ENCODE data around the gene GTPBP6.
"Not testable (repeated sequence)": the region's sequence is repeated elsewhere in the genome, so short reads cannot be mapped to it uniquely, and the experiment has no call there.

Gene GTPBP6

DNA sequence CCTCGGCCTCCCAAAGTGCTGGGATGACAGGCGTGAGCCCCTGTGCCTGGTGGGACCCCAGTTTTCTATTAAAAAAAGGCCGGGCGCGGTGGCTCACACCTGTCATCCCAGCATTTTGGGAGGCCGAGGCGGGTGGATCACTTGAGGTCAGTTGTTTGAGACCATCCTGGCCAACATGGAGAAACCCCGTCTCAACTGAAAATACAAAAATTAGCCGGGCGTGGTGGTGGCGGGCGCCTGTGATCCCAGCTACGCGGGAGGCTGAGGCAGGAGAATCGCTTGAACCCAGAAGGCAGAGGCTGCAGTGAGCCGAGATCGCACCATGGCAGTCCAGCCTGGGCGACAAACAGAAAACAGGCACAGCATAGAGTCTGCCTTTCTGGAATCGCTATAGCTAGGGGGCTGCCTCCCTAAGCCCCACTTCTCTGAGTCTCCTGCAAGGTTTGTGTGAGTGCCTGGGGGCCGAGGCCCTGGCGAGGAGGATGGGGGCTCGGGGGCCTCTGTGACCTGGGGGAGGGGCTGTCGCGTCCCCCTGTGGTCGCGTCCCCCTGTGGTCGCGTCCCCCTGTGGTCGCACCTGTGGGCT is 11.6 kb upstream of the GTPBP6 start:
- not testable (repeated sequence) for H3K4me3 ChIP-seq (ENCODE audit: low read depth in 1 of 2, low read length in 2 of 2); H3K36me3 ChIP-seq (ENCODE audit: control insufficient read depth in 1 of 2, insufficient read depth in 2 of 2, low read length in 2 of 2); H3K4me1 ChIP-seq (ENCODE audit: control insufficient read depth in 1 of 2, insufficient read depth in 2 of 2, low read length in 2 of 2); H3K9ac ChIP-seq (ENCODE audit: low read depth in 1 of 2, low read length in 2 of 2); H3K9me3 ChIP-seq (ENCODE audit: control insufficient read depth in 1 of 2, low read length in 2 of 2); H3K27ac ChIP-seq (ENCODE audit: low read depth, low read length)
- H3K27me3 ChIP-seq (ENCODE audit: control insufficient read depth in 1 of 2, insufficient read depth in 2 of 2, low read length in 2 of 2): peaks cover 3 to 14% of the 10 kb centered on the region in 2 donors

DNA sequence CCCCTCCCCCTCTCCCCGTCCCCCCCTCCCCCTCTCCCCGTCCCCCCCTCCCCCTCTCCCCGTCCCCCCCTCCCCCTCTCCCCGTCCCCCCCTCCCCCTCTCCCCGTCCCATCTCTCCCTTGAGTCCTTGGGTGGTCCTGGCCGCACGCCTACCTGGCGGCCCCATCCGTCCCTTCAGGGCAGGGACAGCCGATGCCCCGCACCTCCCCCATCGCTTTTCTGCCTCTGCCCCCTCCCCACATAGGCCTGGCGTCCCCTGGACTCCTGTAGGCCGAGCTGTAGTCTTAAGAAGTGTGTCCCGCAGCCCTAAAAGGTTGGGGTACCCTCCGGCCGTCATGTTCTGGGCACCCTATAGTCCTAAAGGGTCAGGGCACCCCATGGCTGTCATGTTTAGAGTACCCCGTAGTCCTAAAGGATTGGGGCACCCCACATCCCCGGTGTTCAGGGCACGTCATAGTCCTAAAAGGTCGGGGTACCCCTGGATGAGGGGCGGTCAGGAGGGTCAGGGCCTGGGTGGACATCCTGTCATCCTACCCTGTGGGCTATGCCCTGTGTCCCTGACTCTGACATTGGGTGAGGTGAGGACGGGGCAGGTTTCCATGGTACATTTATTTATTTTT is 10.8 kb upstream of the GTPBP6 start:
- peaks cover 3 to 14% of the 10 kb centered on the region in 2 donors for H3K27me3 ChIP-seq (ENCODE audit: control insufficient read depth in 1 of 2, insufficient read depth in 2 of 2, low read length in 2 of 2)
- no peak overlapping the region for H3K9ac ChIP-seq (ENCODE audit: low read depth in 1 of 2, low read length in 2 of 2)
- peaks cover 0 to 3% of the 10 kb centered on the region in 2 donors for H3K36me3 ChIP-seq (ENCODE audit: control insufficient read depth in 1 of 2, insufficient read depth in 2 of 2, low read length in 2 of 2)
- H3K9me3 ChIP-seq (ENCODE audit: control insufficient read depth in 1 of 2, low read length in 2 of 2): no peaks in the 10 kb centered on the region
- H3K4me1 ChIP-seq (ENCODE audit: control insufficient read depth in 1 of 2, insufficient read depth in 2 of 2, low read length in 2 of 2): no peaks in the 10 kb centered on the region
- H3K4me3 ChIP-seq (ENCODE audit: low read depth in 1 of 2, low read length in 2 of 2): no peak overlapping the region
- no peak overlapping the region for H3K27ac ChIP-seq (ENCODE audit: low read depth, low read length)

DNA sequence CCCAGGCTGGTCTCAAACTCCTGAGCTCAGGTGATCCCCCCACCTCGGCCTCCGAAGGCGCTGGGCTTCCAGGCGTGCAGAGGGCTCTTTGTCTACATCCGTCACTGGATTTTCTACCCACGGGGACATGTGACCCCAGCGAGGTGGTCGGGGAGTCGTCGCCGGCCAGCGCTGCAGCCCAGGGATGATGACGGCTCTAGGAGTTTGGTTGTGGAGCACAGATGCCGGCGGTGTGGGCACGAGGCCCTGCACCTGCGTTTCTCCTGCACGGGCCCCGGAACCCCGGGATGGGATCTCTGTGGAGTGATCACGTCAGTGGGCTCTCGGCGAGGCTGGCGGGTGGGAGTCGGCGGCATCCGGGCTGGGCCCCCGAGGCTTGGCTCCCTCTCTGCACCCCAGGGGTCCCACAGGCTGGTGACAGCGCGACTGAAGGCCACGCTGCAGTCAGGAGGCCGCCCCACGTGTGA is 9.1 kb upstream of the GTPBP6 start:
- H3K4me1 ChIP-seq (ENCODE audit: control insufficient read depth in 1 of 2, insufficient read depth in 2 of 2, low read length in 2 of 2): peaks cover 0 to 5% of the 10 kb centered on the region in 2 donors
- H3K4me3 ChIP-seq (ENCODE audit: low read depth in 1 of 2, low read length in 2 of 2): no peak overlapping the region
- H3K9me3 ChIP-seq (ENCODE audit: control insufficient read depth in 1 of 2, low read length in 2 of 2): no peaks in the 10 kb centered on the region
- no peak overlapping the region for H3K27ac ChIP-seq (ENCODE audit: low read depth, low read length)
- H3K9ac ChIP-seq (ENCODE audit: low read depth in 1 of 2, low read length in 2 of 2): no peak overlapping the region
- no peaks in the 10 kb centered on the region for H3K36me3 ChIP-seq (ENCODE audit: control insufficient read depth in 1 of 2, insufficient read depth in 2 of 2, low read length in 2 of 2)
- peaks cover 3 to 14% of the 10 kb centered on the region in 2 donors for H3K27me3 ChIP-seq (ENCODE audit: control insufficient read depth in 1 of 2, insufficient read depth in 2 of 2, low read length in 2 of 2)

DNA sequence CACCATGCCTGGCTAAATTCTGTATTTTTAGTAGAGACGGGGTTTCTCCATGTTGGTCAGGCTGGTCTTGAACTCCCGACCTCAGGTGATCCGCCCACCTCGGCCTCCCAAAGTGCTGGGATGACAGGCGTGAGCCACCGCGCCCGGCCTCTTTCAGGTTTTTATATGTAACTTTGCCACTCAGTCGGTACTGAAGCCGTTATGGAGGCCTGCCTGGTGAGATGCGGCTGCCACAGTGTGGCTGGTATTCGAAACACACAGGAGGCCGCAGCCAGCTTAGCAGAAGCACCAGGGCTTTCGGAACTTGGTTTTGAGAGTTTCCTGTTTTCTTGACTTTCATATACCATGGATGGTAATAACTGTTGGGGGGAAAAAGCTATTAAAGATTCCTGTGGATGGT is 6.1 kb upstream of the GTPBP6 start:
- H3K36me3 ChIP-seq (ENCODE audit: control insufficient read depth in 1 of 2, insufficient read depth in 2 of 2, low read length in 2 of 2); H3K27me3 ChIP-seq (ENCODE audit: control insufficient read depth in 1 of 2, insufficient read depth in 2 of 2, low read length in 2 of 2); H3K9ac ChIP-seq (ENCODE audit: low read depth in 1 of 2, low read length in 2 of 2); H3K27ac ChIP-seq (ENCODE audit: low read depth, low read length); H3K9me3 ChIP-seq (ENCODE audit: control insufficient read depth in 1 of 2, low read length in 2 of 2); H3K4me3 ChIP-seq (ENCODE audit: low read depth in 1 of 2, low read length in 2 of 2): not testable (repeated sequence)
- H3K4me1 ChIP-seq (ENCODE audit: control insufficient read depth in 1 of 2, insufficient read depth in 2 of 2, low read length in 2 of 2): peaks cover 4 to 19% of the 10 kb centered on the region in 2 donors

DNA sequence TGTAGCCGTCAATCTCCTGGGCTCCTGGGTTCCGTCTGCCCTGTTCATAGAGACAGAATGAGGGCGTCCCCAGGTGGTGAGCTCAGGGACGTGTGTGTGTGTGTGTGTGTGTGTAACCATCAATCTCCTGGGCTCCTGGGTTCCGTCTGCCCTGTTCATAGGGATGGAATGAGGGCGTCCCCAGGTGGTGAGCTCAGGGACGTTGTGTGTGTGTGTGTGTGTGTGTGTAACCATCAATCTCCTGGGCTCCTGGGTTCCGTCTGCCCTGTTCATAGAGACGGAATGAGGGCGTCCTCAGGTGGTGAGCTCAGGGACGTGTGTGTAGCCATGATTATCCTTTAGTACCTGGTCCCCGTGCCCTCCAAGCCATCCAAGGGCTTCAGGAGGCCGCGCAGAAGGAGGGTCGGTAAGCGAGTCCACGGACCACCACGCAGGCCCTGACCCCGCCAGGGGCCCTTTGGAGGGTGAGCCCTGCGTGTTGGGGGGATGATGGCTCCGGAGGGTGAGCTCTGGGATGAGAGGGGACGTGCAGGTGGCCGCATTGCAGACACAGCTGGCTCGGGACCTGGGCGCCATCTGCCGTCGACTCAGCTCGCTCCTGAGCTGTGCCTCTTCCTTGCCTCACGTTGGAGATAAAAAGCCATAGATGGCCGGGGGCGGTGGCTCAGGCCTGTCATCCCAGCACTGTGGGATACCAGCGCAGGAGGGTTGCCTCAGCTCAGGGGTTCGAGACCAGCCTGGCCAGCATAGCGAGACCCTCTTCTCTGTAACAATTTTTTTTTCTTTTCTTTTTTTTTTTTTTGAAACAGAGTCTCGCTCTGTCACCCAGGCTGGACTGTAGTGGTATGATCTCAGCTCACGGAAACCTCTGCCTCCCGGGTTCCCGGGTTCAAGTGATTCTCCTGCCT is 5.4 kb upstream of the GTPBP6 start:
- no peak overlapping the region for H3K27ac ChIP-seq (ENCODE audit: low read depth, low read length)
- no peak overlapping the region for H3K4me3 ChIP-seq (ENCODE audit: low read depth in 1 of 2, low read length in 2 of 2)
- H3K9ac ChIP-seq (ENCODE audit: low read depth in 1 of 2, low read length in 2 of 2): no peak overlapping the region
- H3K27me3 ChIP-seq (ENCODE audit: control insufficient read depth in 1 of 2, insufficient read depth in 2 of 2, low read length in 2 of 2): peaks cover 0 to 3% of the 10 kb centered on the region in 2 donors
- H3K9me3 ChIP-seq (ENCODE audit: control insufficient read depth in 1 of 2, low read length in 2 of 2): no peaks in the 10 kb centered on the region
- peaks cover 4 to 20% of the 10 kb centered on the region in 2 donors for H3K4me1 ChIP-seq (ENCODE audit: control insufficient read depth in 1 of 2, insufficient read depth in 2 of 2, low read length in 2 of 2)
- no peaks in the 10 kb centered on the region for H3K36me3 ChIP-seq (ENCODE audit: control insufficient read depth in 1 of 2, insufficient read depth in 2 of 2, low read length in 2 of 2)

DNA sequence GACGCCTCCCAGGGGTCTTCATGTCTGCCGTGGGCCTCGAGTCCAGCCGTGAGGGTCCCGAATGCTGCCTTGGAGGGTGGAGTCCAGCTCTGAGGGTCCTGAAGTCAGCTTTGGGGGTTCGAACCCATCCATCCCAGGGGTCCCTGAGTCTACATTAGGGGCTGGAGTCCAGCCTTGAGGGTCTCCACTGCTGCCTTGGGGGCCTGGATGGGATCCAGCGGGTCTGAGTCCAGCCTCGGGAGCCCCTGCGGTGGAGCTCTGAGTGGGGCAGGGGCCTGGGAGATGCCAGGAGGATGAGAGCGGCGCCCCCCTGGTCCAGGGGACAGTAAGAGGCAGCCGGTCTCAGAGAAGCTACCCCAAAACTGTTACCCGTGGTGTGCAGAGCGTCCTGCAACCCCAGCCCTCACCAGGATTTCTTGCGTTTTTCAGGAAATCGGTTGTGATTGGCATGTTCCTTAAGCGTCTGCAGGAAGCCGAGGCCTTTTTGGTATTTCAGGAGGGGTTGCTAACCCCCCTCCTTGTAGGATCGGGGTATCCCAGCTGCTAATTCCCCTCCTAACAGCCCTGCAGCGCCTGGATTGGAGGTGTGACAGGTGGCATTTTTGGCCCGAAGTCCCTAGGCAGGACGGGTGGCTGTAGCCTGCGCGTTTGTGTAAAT is 1.7 kb upstream of the GTPBP6 start:
- Histone ChIP-seq H3K36me3 (ENCODE audit: control insufficient read depth in 1 of 2, insufficient read depth in 2 of 2, low read length in 2 of 2) (peaks cover 0 to 10% of the 10 kb centered on the region in 2 donors), H3K4me3 (ENCODE audit: low read depth in 1 of 2, low read length in 2 of 2) (peak overlapping the region; percentile 76 to 84), H3K4me1 (ENCODE audit: control insufficient read depth in 1 of 2, insufficient read depth in 2 of 2, low read length in 2 of 2) (peaks cover 4 to 20% of the 10 kb centered on the region in 2 donors), H3K27ac (ENCODE audit: low read depth, low read length) (no peak overlapping the region), H3K9ac (ENCODE audit: low read depth in 1 of 2, low read length in 2 of 2) (peak overlapping the region; percentile 74 to 80), H3K27me3 (ENCODE audit: control insufficient read depth in 1 of 2, insufficient read depth in 2 of 2, low read length in 2 of 2) (peaks cover 0 to 3% of the 10 kb centered on the region in 2 donors), H3K9me3 (ENCODE audit: control insufficient read depth in 1 of 2, low read length in 2 of 2) (no peaks in the 10 kb centered on the region)

DNA sequence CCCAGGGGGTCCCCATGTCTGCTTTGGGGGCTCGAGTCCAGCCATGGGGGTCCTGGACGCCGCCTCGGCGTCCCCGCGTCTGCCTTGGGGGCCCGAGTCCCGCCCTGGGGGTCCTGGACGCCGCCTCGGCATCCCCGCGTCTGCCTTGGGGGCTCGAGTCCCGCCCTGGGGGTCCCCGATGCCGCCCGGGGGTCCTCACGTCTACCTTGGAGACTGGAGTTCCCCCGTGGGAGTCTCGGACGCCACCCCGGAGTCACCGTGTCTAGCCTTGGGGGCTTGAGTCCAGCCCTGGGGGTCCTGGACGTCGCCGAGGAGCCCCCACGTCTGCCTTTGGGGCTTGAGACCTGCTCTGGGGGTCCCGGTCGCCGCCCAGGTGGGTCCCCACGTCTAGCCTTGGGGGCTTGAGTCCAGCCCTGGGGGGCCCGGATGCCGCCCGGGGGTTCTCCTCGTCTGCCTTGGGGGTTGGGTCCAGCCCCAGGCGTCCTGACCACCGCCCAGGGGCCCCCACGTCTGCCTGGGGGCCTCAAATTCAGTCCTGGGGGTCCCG is 1.1 kb upstream of the GTPBP6 start:
- Histone ChIP-seq H3K36me3 (ENCODE audit: control insufficient read depth in 1 of 2, insufficient read depth in 2 of 2, low read length in 2 of 2) (peaks cover 4 to 16% of the 10 kb centered on the region in 2 donors), H3K4me3 (ENCODE audit: low read depth in 1 of 2, low read length in 2 of 2) (peak overlapping the region; percentile 76 to 84), H3K9me3 (ENCODE audit: control insufficient read depth in 1 of 2, low read length in 2 of 2) (no peaks in the 10 kb centered on the region), H3K27me3 (ENCODE audit: control insufficient read depth in 1 of 2, insufficient read depth in 2 of 2, low read length in 2 of 2) (peaks cover 0 to 3% of the 10 kb centered on the region in 2 donors), H3K4me1 (ENCODE audit: control insufficient read depth in 1 of 2, insufficient read depth in 2 of 2, low read length in 2 of 2) (peaks cover 4 to 20% of the 10 kb centered on the region in 2 donors), H3K27ac (ENCODE audit: low read depth, low read length) (no peak overlapping the region), H3K9ac (ENCODE audit: low read depth in 1 of 2, low read length in 2 of 2) (peak overlapping the region; percentile 74 to 80)

DNA sequence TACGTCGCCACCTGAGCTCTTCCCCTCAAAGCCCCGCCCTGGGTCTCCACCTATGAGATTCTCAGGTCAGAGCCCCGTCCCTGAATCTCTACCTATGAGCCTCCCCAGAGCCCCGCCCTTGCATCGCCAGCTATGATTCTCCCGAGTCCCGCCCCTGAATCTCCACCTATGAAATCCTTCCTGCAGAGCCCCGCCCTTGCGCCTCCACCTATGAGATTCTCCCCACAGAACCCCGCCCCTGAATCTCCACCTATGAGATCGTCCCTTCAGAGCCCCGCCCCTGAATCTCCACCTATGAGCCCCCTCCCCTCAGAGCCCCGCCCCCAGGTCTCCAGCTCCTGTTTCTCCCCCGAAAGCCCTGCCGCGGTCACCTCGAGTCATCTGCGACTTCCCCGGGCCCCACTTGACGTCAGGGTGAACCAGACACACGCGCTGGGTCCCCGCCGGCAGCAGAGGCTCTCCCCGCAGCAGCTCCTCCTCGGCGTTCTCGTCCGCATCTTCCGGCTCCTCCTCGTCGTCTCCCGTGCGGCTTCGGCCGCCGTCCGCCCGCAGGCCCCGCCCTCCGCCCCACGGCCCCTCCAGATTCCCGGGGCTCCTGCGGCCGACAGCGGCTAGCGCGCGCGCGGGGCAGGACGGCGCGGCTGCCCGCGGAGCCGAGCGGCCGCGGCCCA is 393 bp downstream of the GTPBP6 start:
- Histone ChIP-seq H3K27me3 (ENCODE audit: control insufficient read depth in 1 of 2, insufficient read depth in 2 of 2, low read length in 2 of 2) (peaks cover 0 to 3% of the 10 kb centered on the region in 2 donors), H3K4me3 (ENCODE audit: low read depth in 1 of 2, low read length in 2 of 2) (peak overlapping the region; percentile 69 to 83), H3K9ac (ENCODE audit: low read depth in 1 of 2, low read length in 2 of 2) (peak overlapping the region; percentile 50 to 72), H3K27ac (ENCODE audit: low read depth, low read length) (peak overlapping the region; percentile 95), H3K4me1 (ENCODE audit: control insufficient read depth in 1 of 2, insufficient read depth in 2 of 2, low read length in 2 of 2) (peaks cover 4 to 18% of the 10 kb centered on the region in 2 donors), H3K9me3 (ENCODE audit: control insufficient read depth in 1 of 2, low read length in 2 of 2) (no peaks in the 10 kb centered on the region), H3K36me3 (ENCODE audit: control insufficient read depth in 1 of 2, insufficient read depth in 2 of 2, low read length in 2 of 2) (peaks cover 4 to 27% of the 10 kb centered on the region in 2 donors)

DNA sequence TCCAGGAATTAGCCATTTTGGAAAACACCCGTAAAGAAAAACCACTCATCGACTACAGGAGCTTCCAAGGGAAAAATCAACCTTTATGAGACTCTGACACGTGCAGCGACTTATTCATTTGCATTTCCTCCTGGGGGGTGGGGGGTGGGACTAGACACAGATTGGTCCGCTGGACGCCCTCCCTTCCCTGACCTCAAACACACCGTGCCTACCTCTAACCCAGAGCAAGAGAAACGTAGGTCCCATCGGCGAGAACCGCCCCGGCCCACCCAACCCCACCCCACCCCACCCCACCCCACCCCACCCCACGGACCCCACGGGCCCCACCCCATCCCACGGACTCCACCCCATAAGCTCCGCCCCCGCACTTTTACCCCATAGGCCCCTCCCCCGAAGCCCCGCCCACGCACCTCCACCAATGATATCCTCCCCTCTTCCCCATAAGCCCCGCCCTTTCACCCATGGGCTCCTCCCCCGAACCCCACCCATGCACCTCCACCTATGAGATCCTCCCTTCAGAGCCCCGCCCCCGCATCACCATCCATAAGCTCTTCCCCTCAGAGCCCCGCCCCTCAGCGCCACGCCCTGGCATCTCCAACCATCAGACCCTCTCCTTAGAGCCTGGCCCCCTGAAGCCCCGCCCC is 1.1 kb downstream of the GTPBP6 start:
- H3K9ac ChIP-seq (ENCODE audit: low read depth in 1 of 2, low read length in 2 of 2): no peak overlapping the region
- H3K9me3 ChIP-seq (ENCODE audit: control insufficient read depth in 1 of 2, low read length in 2 of 2): no peaks in the 10 kb centered on the region
- H3K4me1 ChIP-seq (ENCODE audit: control insufficient read depth in 1 of 2, insufficient read depth in 2 of 2, low read length in 2 of 2): peaks cover 4 to 15% of the 10 kb centered on the region in 2 donors
- H3K27ac ChIP-seq (ENCODE audit: low read depth, low read length): no peak overlapping the region
- H3K36me3 ChIP-seq (ENCODE audit: control insufficient read depth in 1 of 2, insufficient read depth in 2 of 2, low read length in 2 of 2): peaks cover 4 to 33% of the 10 kb centered on the region in 2 donors
- peaks cover 0 to 3% of the 10 kb centered on the region in 2 donors for H3K27me3 ChIP-seq (ENCODE audit: control insufficient read depth in 1 of 2, insufficient read depth in 2 of 2, low read length in 2 of 2)
- peak overlapping the region; percentile 62 to 69 for H3K4me3 ChIP-seq (ENCODE audit: low read depth in 1 of 2, low read length in 2 of 2)
